Fibroblast of lung (primary cell): ENCODE results near the gene PHF10.

Experiments
- CTCF ChIP-seq, 2 donors: IDR thresholded peaks in 1 of 2; conservative IDR thresholded peaks in 1 of 2; 1 replicate in 1 of 2; 2 replicates in 1 of 2; pipeline ENCODE4 v1.5.1; 2011 to 2012; ENCODE audit warnings: low read length in 2 of 2, control low read depth in 1 of 2, inconsistent platforms in 1 of 2, low read depth in 1 of 2, mild to moderate bottlenecking in 1 of 2
- EZH2 ChIP-seq: IDR thresholded peaks from 2 replicates; pipeline ENCODE4 v1.5.1; 2012; ENCODE audit warnings: low read length, control low read depth, mild to moderate bottlenecking; ENCODE audit errors: missing control alignments

- no peak for TF ChIP-seq CTCF (conservative IDR thresholded peaks at IDR 0.05 in 1 of 2, IDR thresholded peaks at IDR 0.05 in 1 of 2; ENCODE audit: low read depth in 1 of 2, low read length in 2 of 2)
- no peak for TF ChIP-seq EZH2
Measured at GRCh38 chr6:169678342-169678741, 46.0 kb downstream of the PHF10 start.
